GM10266 (cell line): Measurements from ENCODE around the gene DNASE2.

Experiments
- DNase-seq: peaks from one replicate; pipeline ENCODE4 v3.0.0; 2012; ENCODE audit errors: extremely low spot score
- TF ChIP-seq, protein P1 (sequence below): IDR thresholded peaks from 2 replicates; pipeline ENCODE4 v1.5.1; 2012; ENCODE audit warnings: mild to moderate bottlenecking, low read depth; ENCODE audit not compliant: control insufficient read depth, insufficient read depth; ENCODE audit errors: missing control alignments

DNASE2 gene

DNA sequence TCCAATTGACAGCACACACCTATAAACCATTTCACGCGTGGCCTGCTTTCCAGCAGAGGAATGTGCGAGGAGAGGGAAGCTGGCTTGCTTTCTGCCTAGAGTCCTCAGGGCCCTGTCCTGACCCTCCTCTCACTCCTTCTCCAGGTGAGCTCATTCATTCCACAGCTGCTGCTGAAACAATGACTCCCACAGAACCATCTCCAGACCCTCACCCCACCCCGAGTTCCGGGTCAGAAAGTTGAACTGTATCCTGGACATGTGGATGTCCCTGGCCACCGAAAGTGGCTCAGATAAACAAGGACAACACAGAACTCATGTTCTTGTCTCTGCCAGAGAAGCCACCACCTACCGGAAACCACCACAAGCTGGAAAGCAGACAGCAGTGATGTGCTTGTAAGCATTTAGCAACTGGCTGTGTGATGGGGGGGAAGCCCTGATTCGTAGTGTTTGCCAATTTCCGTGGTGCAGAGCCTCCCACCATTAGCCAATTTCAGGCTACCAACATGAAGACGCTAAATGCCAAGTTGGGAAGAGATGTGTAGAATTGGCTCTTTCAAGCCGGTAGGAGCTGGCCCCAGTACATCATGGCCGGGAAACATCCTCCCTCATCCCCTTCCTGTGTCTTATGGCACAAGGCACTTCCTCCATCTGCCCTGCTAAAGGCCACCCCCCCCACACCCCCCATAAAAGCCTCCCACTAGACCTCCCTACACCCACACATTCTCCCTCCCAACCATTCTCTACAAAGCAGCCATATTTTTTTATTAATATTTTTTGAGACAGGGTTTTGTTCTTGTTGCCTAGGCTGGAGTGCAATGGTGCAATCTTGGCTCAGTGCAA is 32.8 kb upstream of the DNASE2 start:
- DNase-seq, result peak; percentile 51
- TF ChIP-seq, protein P1, sequence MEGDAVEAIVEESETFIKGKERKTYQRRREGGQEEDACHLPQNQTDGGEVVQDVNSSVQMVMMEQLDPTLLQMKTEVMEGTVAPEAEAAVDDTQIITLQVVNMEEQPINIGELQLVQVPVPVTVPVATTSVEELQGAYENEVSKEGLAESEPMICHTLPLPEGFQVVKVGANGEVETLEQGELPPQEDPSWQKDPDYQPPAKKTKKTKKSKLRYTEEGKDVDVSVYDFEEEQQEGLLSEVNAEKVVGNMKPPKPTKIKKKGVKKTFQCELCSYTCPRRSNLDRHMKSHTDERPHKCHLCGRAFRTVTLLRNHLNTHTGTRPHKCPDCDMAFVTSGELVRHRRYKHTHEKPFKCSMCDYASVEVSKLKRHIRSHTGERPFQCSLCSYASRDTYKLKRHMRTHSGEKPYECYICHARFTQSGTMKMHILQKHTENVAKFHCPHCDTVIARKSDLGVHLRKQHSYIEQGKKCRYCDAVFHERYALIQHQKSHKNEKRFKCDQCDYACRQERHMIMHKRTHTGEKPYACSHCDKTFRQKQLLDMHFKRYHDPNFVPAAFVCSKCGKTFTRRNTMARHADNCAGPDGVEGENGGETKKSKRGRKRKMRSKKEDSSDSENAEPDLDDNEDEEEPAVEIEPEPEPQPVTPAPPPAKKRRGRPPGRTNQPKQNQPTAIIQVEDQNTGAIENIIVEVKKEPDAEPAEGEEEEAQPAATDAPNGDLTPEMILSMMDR, result no peak

DNA sequence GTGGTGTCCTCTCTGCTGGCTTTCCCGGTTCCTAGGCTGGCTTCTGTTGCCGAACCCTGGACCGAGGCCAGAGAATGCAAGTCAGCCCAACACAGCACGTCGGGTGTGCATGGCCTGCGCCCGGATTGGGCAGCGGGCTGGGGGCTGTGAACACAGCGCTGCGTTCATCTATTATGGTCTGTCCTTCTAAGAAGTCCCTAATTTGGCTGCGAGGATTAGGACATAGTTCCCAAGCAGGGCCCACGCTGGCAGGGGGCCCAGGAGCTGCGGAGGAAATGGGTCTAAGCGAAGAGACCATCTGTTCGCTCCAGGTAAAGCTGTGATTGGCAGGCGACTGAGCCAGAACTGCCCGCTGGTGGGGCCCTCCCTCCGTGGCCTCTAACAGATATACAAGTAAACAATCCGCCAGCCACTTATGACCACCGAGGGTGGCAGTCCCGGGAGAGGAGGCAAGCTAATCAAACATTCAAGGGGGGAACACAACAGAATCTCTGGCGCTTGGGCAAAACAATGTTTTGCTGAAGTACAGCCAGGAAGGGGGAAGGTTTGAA is 31.8 kb upstream of the DNASE2 start:
- DNase-seq, result no peak

DNA sequence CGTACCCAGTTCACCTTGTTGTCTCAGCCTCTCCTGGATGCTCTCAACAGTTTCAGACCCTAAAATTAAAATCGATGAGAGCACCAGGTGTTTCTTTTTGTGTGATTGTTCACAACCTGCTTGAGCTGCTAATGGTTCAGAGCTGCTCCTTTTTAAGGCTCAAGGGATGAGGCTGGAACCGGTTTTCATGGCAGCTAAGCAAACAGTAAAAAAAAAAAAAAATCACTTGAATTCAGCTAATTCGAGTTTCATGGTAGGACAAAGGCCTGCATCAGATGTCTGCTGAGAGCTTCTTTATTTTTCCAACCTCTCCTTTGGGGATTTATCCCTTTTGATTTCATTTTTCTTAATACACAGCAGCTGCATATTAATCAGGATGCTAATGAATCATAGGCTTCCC is 31.3 kb upstream of the DNASE2 start:
- no peak for DNase-seq

More for the DNA sequence above, 31.8 kb upstream of the DNASE2 start:
- TF ChIP-seq, protein P1, result no peak

DNA sequence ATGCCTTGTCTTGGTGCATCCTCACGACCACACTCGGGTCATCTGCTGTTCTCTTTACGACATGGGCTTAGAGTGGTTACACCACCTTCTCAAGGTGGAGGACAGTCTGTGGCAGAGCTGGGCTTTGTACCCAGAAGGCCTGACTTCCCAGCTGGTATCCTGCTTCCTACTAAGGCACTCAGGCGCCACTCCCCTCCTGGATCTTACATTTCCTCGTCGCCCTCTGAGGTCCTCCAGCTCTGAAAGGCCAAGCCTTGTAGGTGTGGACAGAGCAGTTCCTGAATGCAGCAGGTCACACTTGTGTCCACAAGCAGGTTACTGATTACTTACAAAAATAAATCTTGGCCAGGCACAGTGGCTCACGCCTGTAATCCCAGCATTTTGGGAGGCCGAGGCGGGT is 25.9 kb upstream of the DNASE2 start:
- TF ChIP-seq, protein P1, result no peak

More for the DNA sequence above, 31.3 kb upstream of the DNASE2 start:
- TF ChIP-seq, protein P1, result no peak

DNA sequence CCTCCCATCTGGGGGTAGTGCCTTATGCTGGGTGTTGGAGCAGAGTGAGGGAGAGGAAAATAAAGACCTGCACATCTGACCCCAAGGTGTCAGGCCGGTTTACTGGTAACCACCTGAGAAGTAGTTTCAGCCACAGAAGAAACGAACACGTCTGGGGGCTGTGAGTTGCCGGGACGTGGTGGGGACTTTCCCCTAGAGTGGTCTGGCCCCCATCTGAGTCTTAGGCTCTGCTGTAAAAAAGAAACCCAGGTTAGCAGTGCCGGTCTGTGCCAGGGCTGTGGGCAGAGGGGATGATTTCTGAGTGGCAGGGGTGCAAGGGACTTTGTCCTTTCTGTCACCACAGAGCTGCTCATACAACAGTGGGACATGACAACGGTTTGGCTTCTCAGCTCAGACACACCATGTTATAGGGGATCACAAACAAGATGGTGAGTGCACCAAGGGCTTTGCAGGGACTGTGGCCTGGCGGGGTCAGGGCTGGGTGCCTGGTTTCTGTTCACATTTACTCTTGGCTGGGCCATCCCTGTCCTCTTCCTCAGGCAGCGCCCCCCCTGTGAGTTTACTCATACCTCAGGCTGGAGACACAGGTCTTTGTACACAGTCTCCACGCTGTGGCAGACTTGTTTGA is 18.8 kb upstream of the DNASE2 start:
- TF ChIP-seq, protein P1, result no peak
- peak; percentile 68 for DNase-seq

More for the DNA sequence above, 25.9 kb upstream of the DNASE2 start:
- no peak for DNase-seq

DNA sequence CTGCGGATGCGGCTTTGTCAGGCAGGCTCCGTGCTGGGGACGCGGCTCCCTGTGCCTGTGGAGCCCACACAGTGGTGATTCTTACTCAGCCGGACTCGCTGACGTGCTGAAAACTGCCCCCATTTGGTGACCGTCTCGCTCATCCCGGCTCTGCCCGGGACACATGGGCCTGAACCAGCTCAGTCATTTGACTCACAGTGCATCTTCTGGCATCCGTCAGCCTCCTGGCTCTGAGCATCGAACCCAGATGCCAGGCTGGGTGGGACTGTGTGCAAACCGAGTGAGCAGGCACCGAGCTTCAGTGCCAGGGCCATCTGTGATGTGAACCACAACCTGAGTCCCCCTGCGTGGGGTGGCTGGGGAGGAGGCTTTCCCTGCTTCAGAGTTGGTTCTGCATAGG is 15.2 kb upstream of the DNASE2 start:
- TF ChIP-seq, protein P1, result no peak
- DNase-seq, result no peak

DNA sequence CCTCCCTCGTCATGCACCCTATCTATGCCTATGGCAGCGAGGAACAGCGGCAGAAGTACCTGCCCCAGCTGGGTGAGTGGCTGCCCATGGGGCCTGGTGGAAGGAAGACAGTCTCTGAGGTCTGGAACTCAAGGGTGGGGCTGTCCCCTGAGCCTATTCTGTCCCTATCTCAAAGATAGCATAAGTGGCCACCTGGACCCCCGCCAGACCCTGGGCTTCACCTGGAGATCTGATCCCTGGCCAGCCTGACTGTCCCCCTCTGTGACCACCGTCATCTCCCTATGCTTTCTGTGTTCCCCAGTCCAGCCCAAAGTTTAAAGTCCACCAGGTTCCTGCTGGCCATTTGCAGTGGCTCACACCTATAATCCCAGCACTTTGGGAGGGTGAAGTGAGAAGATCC is 12.3 kb upstream of the DNASE2 start:
- DNase-seq, result no peak

More for the DNA sequence above, 12.3 kb upstream of the DNASE2 start:
- TF ChIP-seq, protein P1, result no peak
